ENCODE data around the gene AVPR2. TPM values are rescaled to one million over a fixed set of nuclear protein-coding genes. Genes with fewer than 3 reads are reported as not detected.
A peak's percentile ranks its signal among the peaks of the same experiment; 100 is the strongest.

AVPR2 gene
- polyA plus RNA-seq, 1 donor from 2014 or later, result not detected

DNA sequence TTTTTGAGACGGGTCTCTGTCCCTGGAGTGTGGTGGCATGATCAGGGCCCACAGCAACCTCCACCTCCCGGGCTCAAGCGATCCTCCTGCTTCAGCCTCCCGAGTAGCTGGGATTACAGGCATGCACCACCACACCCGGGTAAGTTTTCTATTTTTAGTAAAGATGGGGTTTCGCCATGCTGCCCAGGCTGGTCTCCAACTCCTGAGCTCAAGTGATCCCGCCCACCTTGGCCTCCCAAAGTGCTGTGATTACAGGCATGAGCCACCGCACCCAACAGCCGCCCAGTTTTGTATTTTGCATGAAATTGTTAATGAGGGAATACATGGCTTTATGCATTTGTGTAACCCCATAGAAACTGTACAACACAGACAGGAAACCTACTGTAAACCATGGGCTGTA lies 24.4 kb downstream of the AVPR2 start:
- no peaks in the 10 kb centered on the region for H3K9me2 ChIP-seq (ENCODE audit: insufficient read depth, low read length)
- no peaks in the 10 kb centered on the region for H3F3A ChIP-seq (ENCODE audit: insufficient read depth, low read length, poor library complexity, severe bottlenecking)
- no peaks in the 10 kb centered on the region for H3K36me3 ChIP-seq (ENCODE audit: insufficient read depth, low read length)
- H3K4me2 ChIP-seq (ENCODE audit: low read length), result no peak overlapping the region
- H3K27me3 ChIP-seq (ENCODE audit: insufficient read depth, low read depth, low read length), result no peaks in the 10 kb centered on the region
- no peaks in the 10 kb centered on the region for H3K79me2 ChIP-seq (replicated peaks; ENCODE audit: insufficient read depth, low read length)
- H2AFZ ChIP-seq (ENCODE audit: low read depth, low read length), result no peak overlapping the region
- peak overlapping the region; percentile 49 for H3K4me3 ChIP-seq (ENCODE audit: low read length)
- H3K9me3 ChIP-seq (ENCODE audit: low read length), result no peaks in the 10 kb centered on the region
- no peak for TF ChIP-seq POLR2AphosphoS5 (IDR thresholded peaks at IDR 0.05)
- no peak for TF ChIP-seq MXI1 (conservative IDR thresholded peaks at IDR 0.05; ENCODE audit: poor library complexity, severe bottlenecking)
- TF ChIP-seq RAD21 (conservative IDR thresholded peaks at IDR 0.05), result no peak
- TF ChIP-seq, protein P1, sequence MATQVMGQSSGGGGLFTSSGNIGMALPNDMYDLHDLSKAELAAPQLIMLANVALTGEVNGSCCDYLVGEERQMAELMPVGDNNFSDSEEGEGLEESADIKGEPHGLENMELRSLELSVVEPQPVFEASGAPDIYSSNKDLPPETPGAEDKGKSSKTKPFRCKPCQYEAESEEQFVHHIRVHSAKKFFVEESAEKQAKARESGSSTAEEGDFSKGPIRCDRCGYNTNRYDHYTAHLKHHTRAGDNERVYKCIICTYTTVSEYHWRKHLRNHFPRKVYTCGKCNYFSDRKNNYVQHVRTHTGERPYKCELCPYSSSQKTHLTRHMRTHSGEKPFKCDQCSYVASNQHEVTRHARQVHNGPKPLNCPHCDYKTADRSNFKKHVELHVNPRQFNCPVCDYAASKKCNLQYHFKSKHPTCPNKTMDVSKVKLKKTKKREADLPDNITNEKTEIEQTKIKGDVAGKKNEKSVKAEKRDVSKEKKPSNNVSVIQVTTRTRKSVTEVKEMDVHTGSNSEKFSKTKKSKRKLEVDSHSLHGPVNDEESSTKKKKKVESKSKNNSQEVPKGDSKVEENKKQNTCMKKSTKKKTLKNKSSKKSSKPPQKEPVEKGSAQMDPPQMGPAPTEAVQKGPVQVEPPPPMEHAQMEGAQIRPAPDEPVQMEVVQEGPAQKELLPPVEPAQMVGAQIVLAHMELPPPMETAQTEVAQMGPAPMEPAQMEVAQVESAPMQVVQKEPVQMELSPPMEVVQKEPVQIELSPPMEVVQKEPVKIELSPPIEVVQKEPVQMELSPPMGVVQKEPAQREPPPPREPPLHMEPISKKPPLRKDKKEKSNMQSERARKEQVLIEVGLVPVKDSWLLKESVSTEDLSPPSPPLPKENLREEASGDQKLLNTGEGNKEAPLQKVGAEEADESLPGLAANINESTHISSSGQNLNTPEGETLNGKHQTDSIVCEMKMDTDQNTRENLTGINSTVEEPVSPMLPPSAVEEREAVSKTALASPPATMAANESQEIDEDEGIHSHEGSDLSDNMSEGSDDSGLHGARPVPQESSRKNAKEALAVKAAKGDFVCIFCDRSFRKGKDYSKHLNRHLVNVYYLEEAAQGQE (IDR thresholded peaks at IDR 0.05; ENCODE audit: borderline replicate concordance), result no peak
- H3K9ac ChIP-seq (ENCODE audit: low read length), result no peak overlapping the region
- H3K27ac ChIP-seq (ENCODE audit: low read length), result peak overlapping the region; percentile 64
- H4K20me1 ChIP-seq (ENCODE audit: insufficient read depth), result no peaks in the 10 kb centered on the region

DNA sequence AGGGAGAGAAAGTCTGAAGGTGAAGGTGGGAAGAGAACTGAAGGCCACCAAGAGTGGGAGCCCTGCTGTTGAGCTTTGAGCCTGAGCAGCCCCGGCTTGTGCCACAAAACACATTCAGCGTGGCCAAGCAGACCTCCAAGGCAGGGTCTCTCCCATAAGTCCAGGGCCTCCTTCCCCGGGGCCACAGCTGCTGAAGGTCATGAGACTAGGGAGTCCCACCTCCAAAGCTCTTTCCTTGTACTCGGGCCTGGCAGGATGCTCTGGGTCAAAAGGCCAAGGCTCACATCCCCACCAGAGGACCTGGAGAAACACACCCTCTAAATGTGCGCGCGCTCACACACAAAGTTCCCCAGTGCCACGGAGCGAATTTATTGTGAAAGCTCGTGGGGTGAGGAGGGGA lies 25.1 kb downstream of the AVPR2 start:
- peak overlapping the region; percentile 64 for H3K27ac ChIP-seq (ENCODE audit: low read length)

More for the DNA sequence above, 25.1 kb downstream of the AVPR2 start:
- TF ChIP-seq EZH2 (IDR thresholded peaks at IDR 0.05; ENCODE audit: borderline replicate concordance, insufficient read depth, low read length, poor library complexity, severe bottlenecking) (no peak), SMC3 (conservative IDR thresholded peaks at IDR 0.05; ENCODE audit: poor library complexity) (no peak), MXI1 (conservative IDR thresholded peaks at IDR 0.05; ENCODE audit: poor library complexity, severe bottlenecking) (no peak), EP300 (conservative IDR thresholded peaks at IDR 0.05; ENCODE audit: poor library complexity, severe bottlenecking) (no peak), RAD21 (conservative IDR thresholded peaks at IDR 0.05) (no peak), TAF1 (IDR thresholded peaks at IDR 0.05; ENCODE audit: low read depth) (no peak)
- TF ChIP-seq, protein P1 (IDR thresholded peaks at IDR 0.05; ENCODE audit: borderline replicate concordance), result no peak
- TF ChIP-seq, protein P2, sequence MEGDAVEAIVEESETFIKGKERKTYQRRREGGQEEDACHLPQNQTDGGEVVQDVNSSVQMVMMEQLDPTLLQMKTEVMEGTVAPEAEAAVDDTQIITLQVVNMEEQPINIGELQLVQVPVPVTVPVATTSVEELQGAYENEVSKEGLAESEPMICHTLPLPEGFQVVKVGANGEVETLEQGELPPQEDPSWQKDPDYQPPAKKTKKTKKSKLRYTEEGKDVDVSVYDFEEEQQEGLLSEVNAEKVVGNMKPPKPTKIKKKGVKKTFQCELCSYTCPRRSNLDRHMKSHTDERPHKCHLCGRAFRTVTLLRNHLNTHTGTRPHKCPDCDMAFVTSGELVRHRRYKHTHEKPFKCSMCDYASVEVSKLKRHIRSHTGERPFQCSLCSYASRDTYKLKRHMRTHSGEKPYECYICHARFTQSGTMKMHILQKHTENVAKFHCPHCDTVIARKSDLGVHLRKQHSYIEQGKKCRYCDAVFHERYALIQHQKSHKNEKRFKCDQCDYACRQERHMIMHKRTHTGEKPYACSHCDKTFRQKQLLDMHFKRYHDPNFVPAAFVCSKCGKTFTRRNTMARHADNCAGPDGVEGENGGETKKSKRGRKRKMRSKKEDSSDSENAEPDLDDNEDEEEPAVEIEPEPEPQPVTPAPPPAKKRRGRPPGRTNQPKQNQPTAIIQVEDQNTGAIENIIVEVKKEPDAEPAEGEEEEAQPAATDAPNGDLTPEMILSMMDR (IDR thresholded peaks at IDR 0.05; ENCODE audit: poor library complexity, severe bottlenecking), result no peak
- H3K4me3 ChIP-seq (ENCODE audit: low read length), result peak overlapping the region; percentile 49
- H3K36me3 ChIP-seq (ENCODE audit: insufficient read depth, low read length), result no peaks in the 10 kb centered on the region
- no peaks in the 10 kb centered on the region for H3K9me2 ChIP-seq (ENCODE audit: insufficient read depth, low read length)
- H3K4me2 ChIP-seq (ENCODE audit: low read length), result no peak overlapping the region
- no peaks in the 10 kb centered on the region for H3K9me3 ChIP-seq (ENCODE audit: low read length)
- H3K79me2 ChIP-seq (replicated peaks; ENCODE audit: insufficient read depth, low read length), result no peaks in the 10 kb centered on the region
- H2AFZ ChIP-seq (ENCODE audit: low read depth, low read length), result no peak overlapping the region
- H3K27me3 ChIP-seq (ENCODE audit: insufficient read depth, low read depth, low read length), result no peaks in the 10 kb centered on the region
- H4K20me1 ChIP-seq (ENCODE audit: insufficient read depth), result no peaks in the 10 kb centered on the region
- H3K9ac ChIP-seq (ENCODE audit: low read length), result no peak overlapping the region
- no peaks in the 10 kb centered on the region for H3F3A ChIP-seq (ENCODE audit: insufficient read depth, low read length, poor library complexity, severe bottlenecking)

Measured in neural cell (in vitro differentiated cells).